ENCODE measurements around the gene FBXO46.
"Not testable (repeated sequence)": the region's sequence is repeated elsewhere in the genome, so short reads cannot be mapped to it uniquely, and the experiment has no call there.

FBXO46 gene

GRCh38 chr19:45733160-45733810 is 2.6 kb upstream of the FBXO46 start, which contains the start of gene MEIOSIN:
Gene MEIOSIN (plus strand): TSS chr19:45733439. CDS start chr19:45735377, 1,938 bp downstream.
- Histone ChIP-seq H3K27ac (ENCODE audit: low read depth, low read length) (no peak within 1 kb of the TSS), H3K4me1 (ENCODE audit: control insufficient read depth in 5 of 5, insufficient read depth in 5 of 5, low read length in 5 of 5) (peaks cover 7 to 21% (median 13%) of the 10 kb centered on the region in 5 donors), H3K9ac (ENCODE audit: low read length in 5 of 5) (no peak within 1 kb of the TSS), H3K36me3 (ENCODE audit: control insufficient read depth in 5 of 5, insufficient read depth in 5 of 5, low read length in 5 of 5) (no peaks in the 10 kb centered on the region), H3K4me3 (ENCODE audit: low read depth in 1 of 5, low read length in 5 of 5) (no peak within 1 kb of the TSS), H3K9me3 (ENCODE audit: control insufficient read depth in 5 of 5, low read length in 5 of 5) (no peaks in the 10 kb centered on the region), H3K27me3 (ENCODE audit: control insufficient read depth in 5 of 5, insufficient read depth in 4 of 5, low read length in 5 of 5) (no peaks in the 10 kb centered on the region)

GRCh38 chr19:45729800-45730290 is 851 bp downstream of the FBXO46 start:
- Histone ChIP-seq H3K4me3 (ENCODE audit: low read depth in 1 of 5, low read length in 5 of 5) (peak overlapping the region; percentile 75 to 95 (median 88)), H3K27ac (ENCODE audit: low read depth, low read length) (peak overlapping the region; percentile 80), H3K9me3 (ENCODE audit: control insufficient read depth in 5 of 5, low read length in 5 of 5) (no peaks in the 10 kb centered on the region), H3K9ac (ENCODE audit: low read length in 5 of 5) (peak overlapping the region; percentile 82 to 96 (median 90)), H3K36me3 (ENCODE audit: control insufficient read depth in 5 of 5, insufficient read depth in 5 of 5, low read length in 5 of 5) (no peaks in the 10 kb centered on the region), H3K27me3 (ENCODE audit: control insufficient read depth in 5 of 5, insufficient read depth in 4 of 5, low read length in 5 of 5) (no peaks in the 10 kb centered on the region), H3K4me1 (ENCODE audit: control insufficient read depth in 5 of 5, insufficient read depth in 5 of 5, low read length in 5 of 5) (peaks cover 7 to 22% (median 16%) of the 10 kb centered on the region in 5 donors)

GRCh38 chr19:45728683-45729082 is 2.0 kb downstream of the FBXO46 start:
- H3K4me3 ChIP-seq (ENCODE audit: low read depth in 1 of 5, low read length in 5 of 5); H3K27me3 ChIP-seq (ENCODE audit: control insufficient read depth in 5 of 5, insufficient read depth in 4 of 5, low read length in 5 of 5); H3K9me3 ChIP-seq (ENCODE audit: control insufficient read depth in 5 of 5, low read length in 5 of 5); H3K27ac ChIP-seq (ENCODE audit: low read depth, low read length); H3K36me3 ChIP-seq (ENCODE audit: control insufficient read depth in 5 of 5, insufficient read depth in 5 of 5, low read length in 5 of 5); H3K9ac ChIP-seq (ENCODE audit: low read length in 5 of 5): not testable (repeated sequence)
- H3K4me1 ChIP-seq (ENCODE audit: control insufficient read depth in 5 of 5, insufficient read depth in 5 of 5, low read length in 5 of 5) = peaks cover 7 to 22% (median 16%) of the 10 kb centered on the region in 5 donors

GRCh38 chr19:45720065-45720464 is 10.6 kb downstream of the FBXO46 start:
- H3K27ac ChIP-seq (ENCODE audit: low read depth, low read length); H3K4me3 ChIP-seq (ENCODE audit: low read depth in 1 of 5, low read length in 5 of 5); H3K9ac ChIP-seq (ENCODE audit: low read length in 5 of 5); H3K27me3 ChIP-seq (ENCODE audit: control insufficient read depth in 5 of 5, insufficient read depth in 4 of 5, low read length in 5 of 5); H3K36me3 ChIP-seq (ENCODE audit: control insufficient read depth in 5 of 5, insufficient read depth in 5 of 5, low read length in 5 of 5); H3K9me3 ChIP-seq (ENCODE audit: control insufficient read depth in 5 of 5, low read length in 5 of 5): not testable (repeated sequence)
- peaks cover 10 to 31% (median 26%) of the 10 kb centered on the region in 5 donors for H3K4me1 ChIP-seq (ENCODE audit: control insufficient read depth in 5 of 5, insufficient read depth in 5 of 5, low read length in 5 of 5)

GRCh38 chr19:45717983-45718650 is 12.6 kb downstream of the FBXO46 start:
- no peaks in the 10 kb centered on the region for H3K9me3 ChIP-seq (ENCODE audit: control insufficient read depth in 5 of 5, low read length in 5 of 5)
- H3K27ac ChIP-seq (ENCODE audit: low read depth, low read length) = peak overlapping the region; percentile 86
- H3K36me3 ChIP-seq (ENCODE audit: control insufficient read depth in 5 of 5, insufficient read depth in 5 of 5, low read length in 5 of 5) = peaks cover 0 to 6% (median 2%) of the 10 kb centered on the region in 5 donors
- peak overlapping the region; percentile 55 to 87 (median 70) for H3K4me3 ChIP-seq (ENCODE audit: low read depth in 1 of 5, low read length in 5 of 5)
- H3K9ac ChIP-seq (ENCODE audit: low read length in 5 of 5) = peak overlapping the region; percentile 30 to 84 (median 74)
- no peaks in the 10 kb centered on the region for H3K27me3 ChIP-seq (ENCODE audit: control insufficient read depth in 5 of 5, insufficient read depth in 4 of 5, low read length in 5 of 5)
- H3K4me1 ChIP-seq (ENCODE audit: control insufficient read depth in 5 of 5, insufficient read depth in 5 of 5, low read length in 5 of 5) = peaks cover 10 to 31% (median 26%) of the 10 kb centered on the region in 5 donors

GRCh38 chr19:45717131-45717982 is 13.3 kb downstream of the FBXO46 start:
- no peaks in the 10 kb centered on the region for H3K9me3 ChIP-seq (ENCODE audit: control insufficient read depth in 5 of 5, low read length in 5 of 5)
- peak overlapping the region; percentile 70 to 94 (median 84) for H3K4me3 ChIP-seq (ENCODE audit: low read depth in 1 of 5, low read length in 5 of 5)
- H3K27ac ChIP-seq (ENCODE audit: low read depth, low read length) = peak overlapping the region; percentile 86
- peaks cover 0 to 11% (median 8%) of the 10 kb centered on the region in 5 donors for H3K36me3 ChIP-seq (ENCODE audit: control insufficient read depth in 5 of 5, insufficient read depth in 5 of 5, low read length in 5 of 5)
- H3K9ac ChIP-seq (ENCODE audit: low read length in 5 of 5) = peak overlapping the region; percentile 81 to 92 (median 88)
- H3K27me3 ChIP-seq (ENCODE audit: control insufficient read depth in 5 of 5, insufficient read depth in 4 of 5, low read length in 5 of 5) = no peaks in the 10 kb centered on the region
- H3K4me1 ChIP-seq (ENCODE audit: control insufficient read depth in 5 of 5, insufficient read depth in 5 of 5, low read length in 5 of 5) = peaks cover 10 to 31% (median 26%) of the 10 kb centered on the region in 5 donors

- H3K27me3 ChIP-seq (ENCODE audit: control insufficient read depth in 5 of 5, insufficient read depth in 4 of 5, low read length in 5 of 5) = no peaks in the 10 kb centered on the region
- peak overlapping the region; percentile 83 for H3K27ac ChIP-seq (ENCODE audit: low read depth, low read length)
- peak overlapping the region; percentile 70 to 94 (median 84) for H3K4me3 ChIP-seq (ENCODE audit: low read depth in 1 of 5, low read length in 5 of 5)
- peak overlapping the region; percentile 73 to 92 (median 88) for H3K9ac ChIP-seq (ENCODE audit: low read length in 5 of 5)
- no peaks in the 10 kb centered on the region for H3K9me3 ChIP-seq (ENCODE audit: control insufficient read depth in 5 of 5, low read length in 5 of 5)
- H3K36me3 ChIP-seq (ENCODE audit: control insufficient read depth in 5 of 5, insufficient read depth in 5 of 5, low read length in 5 of 5) = peaks cover 0 to 19% (median 16%) of the 10 kb centered on the region in 5 donors
- H3K4me1 ChIP-seq (ENCODE audit: control insufficient read depth in 5 of 5, insufficient read depth in 5 of 5, low read length in 5 of 5) = peaks cover 10 to 31% (median 26%) of the 10 kb centered on the region in 5 donors
These were observed 14.2 kb downstream of the FBXO46 start for GRCh38 chr19:45716359-45717130.

- H3K9me3 ChIP-seq (ENCODE audit: control insufficient read depth in 5 of 5, low read length in 5 of 5) = no peaks in the 10 kb centered on the region
- peaks cover 0 to 19% (median 16%) of the 10 kb centered on the region in 5 donors for H3K36me3 ChIP-seq (ENCODE audit: control insufficient read depth in 5 of 5, insufficient read depth in 5 of 5, low read length in 5 of 5)
- H3K27ac ChIP-seq (ENCODE audit: low read depth, low read length) = no peak overlapping the region
- H3K27me3 ChIP-seq (ENCODE audit: control insufficient read depth in 5 of 5, insufficient read depth in 4 of 5, low read length in 5 of 5) = no peaks in the 10 kb centered on the region
- peaks cover 10 to 31% (median 25%) of the 10 kb centered on the region in 5 donors for H3K4me1 ChIP-seq (ENCODE audit: control insufficient read depth in 5 of 5, insufficient read depth in 5 of 5, low read length in 5 of 5)
- H3K4me3 ChIP-seq (ENCODE audit: low read depth in 1 of 5, low read length in 5 of 5) = no peak overlapping the region
- H3K9ac ChIP-seq (ENCODE audit: low read length in 5 of 5) = no peak overlapping the region
These were observed 15.6 kb downstream of the FBXO46 start for GRCh38 chr19:45715139-45715538.

GRCh38 chr19:45713141-45713540 is 17.6 kb downstream of the FBXO46 start:
- no peak overlapping the region for H3K9ac ChIP-seq (ENCODE audit: low read length in 5 of 5)
- H3K9me3 ChIP-seq (ENCODE audit: control insufficient read depth in 5 of 5, low read length in 5 of 5) = no peaks in the 10 kb centered on the region
- H3K36me3 ChIP-seq (ENCODE audit: control insufficient read depth in 5 of 5, insufficient read depth in 5 of 5, low read length in 5 of 5) = peaks cover 0 to 19% (median 16%) of the 10 kb centered on the region in 5 donors
- no peaks in the 10 kb centered on the region for H3K27me3 ChIP-seq (ENCODE audit: control insufficient read depth in 5 of 5, insufficient read depth in 4 of 5, low read length in 5 of 5)
- no peak overlapping the region for H3K27ac ChIP-seq (ENCODE audit: low read depth, low read length)
- H3K4me1 ChIP-seq (ENCODE audit: control insufficient read depth in 5 of 5, insufficient read depth in 5 of 5, low read length in 5 of 5) = peaks cover 10 to 26% (median 22%) of the 10 kb centered on the region in 5 donors
- H3K4me3 ChIP-seq (ENCODE audit: low read depth in 1 of 5, low read length in 5 of 5) = no peak overlapping the region
